Activated naive CD4-positive, alpha-beta T cell treated with anti-CD3 and anti-CD28 coated beads, Interleukin-2, amount 50 U/mL, for 16 hours (primary cell): ENCODE data around the gene SIPA1L3.
A peak's percentile ranks its signal among the peaks of the same experiment; 100 is the strongest.

Experiments
- DNase-seq: peaks from one replicate; pipeline ENCODE4 v3.0.0-alpha.2; 2020

SIPA1L3 gene

DNA sequence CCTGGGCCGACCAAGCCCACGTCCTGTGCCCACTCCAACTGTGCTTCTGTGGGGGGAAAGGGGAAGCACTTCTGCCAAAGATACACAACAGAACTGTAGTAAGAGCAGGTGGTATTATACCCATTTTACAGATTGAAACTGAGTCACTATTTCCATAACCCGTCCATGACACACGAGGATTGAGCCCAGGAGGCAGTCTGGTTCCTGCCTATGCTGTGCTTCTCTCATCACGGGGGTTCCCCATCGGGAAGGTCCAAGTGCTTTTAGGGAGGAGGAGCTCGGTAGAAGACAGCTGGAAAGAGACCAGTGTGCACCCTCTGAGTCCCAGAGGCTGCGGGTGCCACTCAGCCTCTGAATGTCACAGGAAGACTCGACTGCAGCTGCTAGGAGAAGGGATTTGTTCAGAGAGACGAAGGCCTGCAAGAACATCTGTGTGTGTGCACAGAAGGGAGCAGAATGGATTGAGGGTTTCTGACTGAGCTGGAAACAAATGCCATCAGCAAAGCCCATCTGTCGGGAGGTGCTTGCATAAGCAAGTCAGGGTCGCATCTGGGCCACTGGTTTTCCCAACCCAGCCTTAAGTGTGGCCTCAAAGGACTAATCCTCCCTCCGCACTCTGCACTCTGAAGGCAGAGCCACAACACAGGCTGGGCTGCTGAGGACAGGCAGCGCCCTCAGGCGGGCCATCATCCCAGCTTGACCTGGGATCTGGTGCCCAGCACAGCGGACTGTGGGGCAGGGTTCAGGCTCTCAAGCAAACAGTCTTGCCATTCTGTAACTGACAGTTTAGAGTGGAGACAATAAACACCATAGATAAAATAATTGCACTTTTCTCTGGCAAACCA lies 167.1 kb downstream of the SIPA1L3 start:
- DNase-seq = no peak

DNA sequence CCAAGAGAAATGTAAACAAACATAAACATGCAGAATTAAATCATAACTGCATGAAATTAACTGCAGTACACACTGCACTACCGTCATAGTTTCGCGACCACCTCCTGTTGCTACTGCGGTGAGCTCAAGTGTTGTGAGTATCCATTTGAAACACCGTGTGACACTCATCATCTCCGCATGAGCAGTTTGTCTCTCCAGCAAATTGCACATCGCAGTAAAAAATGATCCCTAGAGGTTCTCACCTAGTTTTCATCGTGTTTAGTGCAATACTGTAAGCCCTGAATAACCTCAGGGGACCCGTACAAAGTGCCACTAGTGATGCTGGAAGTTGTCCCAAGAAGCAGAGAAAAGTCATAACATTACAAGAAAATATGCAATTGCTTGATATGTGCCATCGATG lies 169.3 kb downstream of the SIPA1L3 start:
- no peak for DNase-seq

DNA sequence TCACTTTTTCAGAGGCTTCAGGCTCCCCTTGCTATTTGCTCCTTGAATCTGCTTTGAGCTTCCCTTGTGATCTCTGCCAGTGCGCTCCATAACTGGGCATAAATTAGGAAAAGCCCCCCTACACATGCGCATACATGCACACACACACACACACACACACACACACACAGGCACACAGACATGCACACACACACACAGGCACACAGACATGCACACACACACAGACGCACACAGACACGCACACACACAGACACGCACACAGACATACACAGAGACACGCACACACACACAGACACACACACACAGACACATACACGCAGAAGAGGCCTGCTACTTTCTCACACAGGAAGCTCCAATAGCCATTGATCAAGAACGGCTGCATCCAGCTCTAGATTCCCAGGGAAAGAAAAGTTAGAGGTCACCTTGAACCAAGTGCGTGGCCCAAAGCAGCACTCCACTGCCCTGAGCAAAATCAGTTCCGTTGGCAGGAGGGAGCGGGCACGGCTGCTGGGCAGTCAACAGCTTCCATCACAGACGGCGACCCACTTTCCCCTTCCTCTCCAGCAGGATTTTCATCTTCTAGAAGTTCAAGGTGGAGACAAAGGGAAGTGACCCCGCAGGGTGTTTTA lies 171.4 kb downstream of the SIPA1L3 start:
- DNase-seq = no peak

DNA sequence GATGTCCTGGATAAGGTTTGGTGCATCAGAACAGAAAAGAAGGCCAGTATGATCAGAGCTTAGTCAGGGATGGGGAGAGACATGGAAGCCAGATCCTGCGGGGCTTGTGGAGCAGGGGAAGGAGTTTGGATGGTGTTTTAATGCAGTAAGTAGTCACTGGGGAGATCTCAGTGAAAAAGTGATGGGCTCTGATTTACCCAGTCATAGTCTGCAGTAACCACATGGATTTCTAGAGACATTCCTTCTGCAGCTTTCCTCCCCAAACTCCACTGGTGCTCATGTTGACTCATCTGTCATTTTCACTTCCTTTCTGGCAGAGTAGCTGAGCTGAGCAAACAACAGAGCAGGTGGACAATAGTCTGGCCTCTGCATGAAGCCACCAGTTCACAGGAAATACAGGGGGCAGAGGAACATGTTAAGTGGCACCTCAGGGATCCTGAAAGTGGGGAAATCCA lies 172.9 kb downstream of the SIPA1L3 start:
- no peak for DNase-seq

DNA sequence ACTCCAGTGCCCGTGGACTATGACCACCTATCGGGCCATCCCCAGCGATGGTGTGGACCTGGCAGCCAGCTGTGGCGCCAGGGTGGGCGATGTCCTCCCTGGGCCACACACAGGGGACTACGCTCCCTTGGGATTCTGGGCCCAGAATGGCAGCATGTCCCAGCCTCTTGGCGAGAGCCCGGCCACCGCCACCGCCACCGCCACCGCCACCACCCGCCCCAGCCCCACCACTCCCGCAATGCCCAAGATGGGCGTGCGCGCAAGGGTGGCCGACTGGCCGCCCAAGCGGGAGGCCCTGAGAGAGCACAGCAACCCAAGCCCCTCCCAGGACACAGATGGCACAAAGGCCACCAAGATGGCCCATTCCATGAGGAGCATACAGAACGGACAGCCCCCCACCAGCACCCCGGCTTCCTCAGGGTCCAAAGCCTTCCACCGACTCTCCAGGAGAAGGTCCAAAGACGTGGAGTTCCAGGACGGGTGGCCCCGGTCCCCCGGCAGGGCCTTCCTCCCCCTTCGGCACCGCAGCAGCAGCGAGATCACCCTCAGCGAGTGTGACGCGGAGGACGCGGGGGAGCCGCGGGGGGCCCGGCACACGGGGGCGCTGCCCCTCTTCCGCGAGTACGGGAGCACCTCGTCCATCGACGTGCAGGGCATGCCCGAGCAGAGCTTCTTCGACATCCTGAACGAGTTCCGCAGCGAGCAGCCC lies 174.7 kb downstream of the SIPA1L3 start:
- no peak for DNase-seq

DNA sequence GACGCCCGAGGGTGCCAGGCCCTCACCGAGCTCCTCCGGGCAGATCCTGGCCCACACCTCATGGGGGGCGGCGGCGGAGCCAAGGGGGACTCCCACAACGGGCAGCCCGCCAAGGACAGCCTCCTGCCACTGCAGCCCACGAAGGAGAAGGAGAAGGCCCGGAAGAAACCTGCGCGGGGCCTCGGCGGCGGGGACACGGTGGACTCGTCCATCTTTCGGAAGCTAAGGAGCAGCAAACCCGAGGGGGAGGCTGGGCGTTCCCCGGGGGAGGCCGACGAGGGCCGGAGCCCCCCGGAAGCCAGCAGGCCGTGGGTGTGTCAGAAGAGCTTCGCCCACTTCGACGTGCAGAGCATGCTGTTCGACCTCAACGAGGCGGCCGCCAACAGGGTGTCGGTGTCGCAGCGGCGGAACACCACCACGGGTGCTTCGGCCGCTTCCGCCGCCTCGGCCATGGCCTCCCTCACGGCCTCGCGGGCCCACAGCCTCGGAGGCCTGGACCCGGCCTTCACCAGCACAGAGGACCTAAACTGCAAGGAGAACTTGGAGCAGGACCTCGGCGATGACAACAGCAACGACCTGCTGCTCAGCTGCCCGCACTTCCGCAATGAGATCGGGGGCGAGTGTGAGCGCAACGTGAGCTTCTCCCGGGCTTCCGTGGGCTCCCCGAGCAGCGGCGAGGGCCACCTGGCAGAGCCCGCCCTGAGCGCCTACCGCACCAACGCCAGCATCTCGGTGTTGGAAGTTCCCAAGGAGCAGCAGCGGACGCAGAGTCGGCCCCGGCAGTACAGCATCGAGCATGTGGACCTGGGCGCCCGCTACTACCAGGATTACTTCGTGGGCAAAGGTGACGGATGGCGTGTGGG lies 175.5 kb downstream of the SIPA1L3 start:
- DNase-seq = no peak

DNA sequence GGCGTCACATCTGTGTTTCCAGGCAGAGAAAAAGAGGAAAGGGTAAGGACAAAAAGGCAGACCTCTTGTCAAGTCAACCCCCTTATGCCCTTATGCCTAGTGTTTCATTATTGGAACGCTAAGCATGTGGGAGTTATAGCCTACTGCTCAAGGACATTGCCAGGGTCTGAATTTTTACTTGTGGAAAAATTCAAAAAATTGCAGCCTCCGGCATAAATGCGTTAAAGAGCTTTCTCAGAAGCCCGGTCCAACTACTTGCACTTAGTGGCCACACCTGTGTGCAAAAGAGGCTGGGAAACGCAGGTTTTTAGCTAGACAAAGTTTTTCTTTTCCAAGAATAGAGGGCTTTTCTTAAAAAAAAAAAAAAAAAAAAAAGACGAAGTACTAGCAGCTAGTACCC lies 177.2 kb downstream of the SIPA1L3 start:
- no peak for DNase-seq

DNA sequence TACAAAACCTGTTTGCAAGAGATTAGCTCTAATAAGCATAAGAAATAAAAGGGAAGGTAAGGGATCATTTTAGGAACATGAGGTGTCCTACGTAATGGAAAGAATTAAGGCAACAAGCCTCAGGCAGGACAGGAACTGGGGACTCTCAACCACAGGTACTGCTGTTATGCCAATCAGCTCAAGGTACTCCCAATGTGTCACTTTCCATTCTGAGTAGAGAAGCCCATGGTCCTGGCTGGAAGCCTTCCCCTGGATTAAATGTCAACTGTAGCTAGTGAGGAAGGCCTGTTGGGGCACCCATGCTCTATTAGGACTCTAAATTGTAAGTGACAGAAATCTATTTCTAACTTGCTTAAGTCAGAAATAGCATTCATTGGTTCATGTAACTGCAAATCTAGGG lies 182.4 kb downstream of the SIPA1L3 start:
- DNase-seq = no peak

DNA sequence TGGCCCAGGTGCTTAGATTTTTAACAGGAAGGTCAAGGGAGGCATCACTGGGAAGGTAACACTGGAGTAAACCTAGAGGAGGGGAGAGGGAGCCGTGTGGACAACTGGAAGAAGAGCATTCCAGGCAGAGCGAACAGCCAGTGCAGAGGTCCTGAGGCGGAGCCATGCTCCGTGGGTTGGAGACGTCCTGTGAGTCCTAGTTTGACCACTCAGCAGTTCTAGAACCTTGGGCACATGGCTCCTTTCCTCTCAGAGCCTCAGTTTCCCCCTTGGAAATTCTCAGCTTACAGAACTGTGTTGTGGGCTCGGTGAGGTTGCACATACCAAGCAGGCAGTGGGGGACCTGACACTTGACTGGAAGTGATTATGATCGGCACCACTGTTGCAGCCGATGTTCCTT lies 186.1 kb downstream of the SIPA1L3 start:
- no peak for DNase-seq

DNA sequence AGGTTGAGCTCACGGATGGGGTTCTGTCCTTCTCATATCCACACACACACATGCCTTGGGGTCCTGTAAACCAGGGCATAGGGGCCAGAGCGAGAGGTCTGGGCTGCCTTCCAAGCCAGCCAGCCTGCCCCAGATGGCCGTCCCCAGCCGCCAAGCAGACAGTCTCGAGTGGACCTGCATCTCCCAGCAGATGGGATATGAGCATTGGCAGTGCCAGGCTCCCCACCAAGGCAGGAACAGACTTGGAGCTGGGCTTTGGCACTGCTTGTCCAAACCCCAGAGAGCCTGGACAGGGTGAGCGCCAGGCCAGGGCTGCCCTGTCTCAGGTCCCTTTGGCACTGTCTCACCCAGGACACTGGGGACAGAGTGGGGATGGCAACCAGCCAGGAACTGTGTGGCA lies 186.6 kb downstream of the SIPA1L3 start:
- DNase-seq = no peak

DNA sequence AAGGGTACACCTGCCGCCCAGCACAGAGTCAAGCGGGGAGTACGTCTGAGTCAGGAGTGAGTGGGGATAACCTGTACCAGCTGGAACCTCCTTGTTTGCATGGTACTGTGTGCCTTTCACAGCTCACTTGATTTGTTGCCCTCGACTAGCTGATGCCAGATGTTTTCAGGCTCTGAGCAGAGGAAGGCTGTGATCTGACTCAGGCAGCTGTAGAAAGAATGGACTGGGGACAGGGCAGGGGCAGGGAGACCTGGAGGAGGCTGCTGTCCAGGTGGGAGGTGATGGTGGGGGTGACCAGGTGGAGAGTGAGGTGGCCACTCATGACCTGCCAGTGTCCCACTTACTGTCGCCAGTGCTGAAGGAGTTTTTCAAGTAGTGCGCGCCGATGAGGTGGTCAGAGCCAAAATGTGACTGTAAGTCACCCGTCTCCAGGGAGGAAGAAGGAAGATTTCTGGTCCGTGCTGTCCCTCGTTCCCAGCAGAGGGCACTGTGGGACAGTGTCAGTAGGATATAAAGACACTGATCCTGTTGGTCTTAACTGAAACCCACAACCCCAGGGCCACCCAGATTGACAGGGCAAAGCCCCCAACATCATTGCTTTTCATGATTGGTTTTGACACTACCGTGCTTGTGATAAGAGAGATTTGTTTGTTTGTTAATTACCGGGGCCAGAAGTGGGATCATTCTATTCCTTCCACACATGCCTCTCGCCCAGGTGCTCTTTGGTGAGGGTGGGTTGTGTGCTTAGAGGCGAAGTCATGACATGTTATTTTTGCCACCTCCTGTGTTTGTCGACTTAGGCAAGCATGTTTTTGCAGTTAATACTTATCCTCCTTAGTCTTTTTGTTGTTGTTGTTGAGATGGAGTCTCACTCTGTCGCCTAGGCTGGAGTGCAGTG lies 188.7 kb downstream of the SIPA1L3 start:
- DNase-seq = peak; percentile 57

DNA sequence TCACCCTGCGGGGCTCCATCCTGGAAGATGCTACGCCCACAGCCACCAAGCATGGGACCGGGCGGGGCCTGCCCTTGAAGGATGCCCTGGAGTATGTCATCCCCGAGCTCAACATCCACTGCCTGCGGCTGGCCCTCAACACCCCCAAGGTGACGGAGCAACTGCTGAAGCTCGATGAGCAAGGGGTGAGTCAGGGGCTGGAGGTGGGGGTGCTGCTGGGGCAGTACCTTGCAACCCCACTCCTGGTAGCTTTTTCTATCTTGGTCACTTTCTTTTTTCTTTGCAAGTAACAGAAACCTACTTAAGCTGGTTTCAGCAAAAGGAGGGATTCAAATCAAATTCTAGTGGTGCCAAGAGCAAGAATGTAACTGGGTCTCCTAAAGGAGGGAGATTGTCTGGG lies 193.0 kb downstream of the SIPA1L3 start:
- no peak for DNase-seq

DNA sequence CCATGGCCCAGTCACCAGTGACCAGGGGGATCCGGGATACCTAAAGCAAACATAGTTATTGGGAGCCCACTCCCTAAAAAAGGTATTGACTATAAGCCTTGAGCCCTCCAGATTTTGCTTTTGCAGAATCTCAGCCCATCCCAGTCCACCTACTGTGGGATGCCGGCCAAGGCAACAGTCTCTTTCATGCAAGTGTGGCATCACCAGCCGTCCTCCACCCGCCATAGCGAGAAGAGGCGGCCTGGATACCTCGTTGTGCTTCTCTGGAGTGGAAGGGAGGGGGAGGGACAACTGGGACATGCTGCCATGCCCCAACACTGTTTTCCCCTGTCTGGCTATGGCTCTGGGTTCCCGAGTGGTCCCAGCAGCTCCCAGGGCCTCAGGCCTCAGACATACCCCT lies 193.6 kb downstream of the SIPA1L3 start:
- DNase-seq = no peak

DNA sequence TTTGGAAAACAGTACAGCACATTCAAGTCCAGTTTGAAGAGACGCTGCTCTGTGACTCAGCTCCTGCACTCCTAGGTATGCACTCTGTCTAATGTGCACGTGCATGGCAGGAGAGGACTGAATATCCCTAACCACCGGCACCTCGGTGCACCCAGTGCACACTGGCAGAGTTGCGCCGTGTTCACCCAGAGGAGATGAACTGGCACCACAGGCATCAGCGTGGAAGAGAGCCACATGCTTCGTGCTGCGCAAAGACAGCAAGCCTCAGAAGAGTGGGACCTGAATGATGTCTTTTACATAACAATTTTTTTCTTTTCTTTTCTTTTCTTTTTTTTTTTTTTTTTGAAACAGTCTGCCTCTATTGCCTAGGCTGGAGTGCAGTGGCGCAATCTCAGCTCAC lies 194.7 kb downstream of the SIPA1L3 start:
- no peak for DNase-seq

DNA sequence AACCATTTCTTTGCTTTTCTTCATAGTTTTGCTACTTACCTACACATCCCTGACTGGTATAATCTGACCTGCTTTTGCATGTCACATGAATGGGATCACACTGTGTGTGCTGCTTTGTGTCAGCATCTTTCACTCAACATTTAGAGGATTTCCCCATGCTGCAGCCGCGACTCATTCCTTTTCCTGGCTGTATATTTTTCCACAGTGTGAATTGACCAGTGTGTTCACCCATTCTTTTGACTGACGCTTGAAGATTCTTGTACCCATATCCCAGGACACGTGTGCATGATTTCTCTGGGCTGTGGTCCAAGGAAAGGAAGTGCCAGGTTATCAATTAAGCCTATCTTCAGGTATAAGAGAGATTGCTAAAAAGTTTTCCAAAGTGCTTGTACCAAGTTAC lies 198.6 kb downstream of the SIPA1L3 start:
- DNase-seq = no peak

DNA sequence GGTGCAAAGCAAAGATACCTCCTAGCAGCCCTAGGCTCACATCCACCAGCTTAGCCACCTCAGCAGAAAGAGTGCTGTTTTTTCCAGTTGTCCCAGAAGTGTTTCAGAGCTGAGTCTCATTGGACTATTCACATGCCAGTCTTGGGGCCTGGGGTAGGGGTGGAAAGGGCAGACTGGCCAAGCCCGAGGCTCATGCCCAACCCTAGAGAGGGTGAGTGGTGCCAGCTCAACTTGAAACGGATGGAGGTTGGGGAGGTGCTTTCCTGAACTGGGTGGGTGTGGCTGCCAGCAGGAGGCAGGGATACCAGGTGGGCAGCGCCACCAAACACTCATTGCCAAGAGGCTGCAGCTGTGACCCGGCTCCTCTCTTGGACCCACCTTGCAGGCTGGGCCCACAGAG lies 200.1 kb downstream of the SIPA1L3 start:
- no peak for DNase-seq

DNA sequence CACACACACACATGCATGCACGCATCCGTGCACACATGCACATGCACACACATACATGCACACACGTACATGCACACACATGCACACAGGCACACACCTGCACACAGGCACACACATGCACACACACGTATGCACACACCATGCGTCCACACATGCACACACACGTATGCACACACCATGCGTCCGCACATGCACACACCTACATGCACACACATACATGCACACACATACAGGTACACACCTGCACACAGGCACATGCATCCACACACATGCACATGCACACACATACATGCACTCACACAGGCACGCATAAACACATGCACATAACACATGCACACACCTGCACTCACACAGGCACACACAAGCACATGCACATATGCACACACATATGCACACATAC lies 204.9 kb downstream of the SIPA1L3 start:
- no peak for DNase-seq

DNA sequence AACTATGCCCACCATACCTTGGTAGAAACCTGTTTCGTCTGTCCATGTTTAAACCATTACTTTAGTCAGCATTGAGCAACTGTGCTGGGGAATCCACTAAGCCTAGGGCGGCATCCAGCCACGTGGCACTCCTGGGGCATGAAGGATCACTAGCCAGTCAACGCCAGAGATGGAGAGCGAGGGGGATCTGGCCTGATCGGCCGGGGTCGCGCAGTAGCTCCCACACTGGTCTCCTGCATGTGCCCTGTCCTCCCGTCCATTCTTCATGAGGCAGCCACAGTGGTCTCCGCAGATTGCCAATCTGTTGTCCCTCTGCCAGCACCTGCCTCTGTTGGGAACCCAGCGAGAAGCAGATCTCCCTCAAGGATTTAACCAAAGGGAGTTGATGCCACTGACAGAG lies 207.6 kb downstream of the SIPA1L3 start:
- no peak for DNase-seq

DNA sequence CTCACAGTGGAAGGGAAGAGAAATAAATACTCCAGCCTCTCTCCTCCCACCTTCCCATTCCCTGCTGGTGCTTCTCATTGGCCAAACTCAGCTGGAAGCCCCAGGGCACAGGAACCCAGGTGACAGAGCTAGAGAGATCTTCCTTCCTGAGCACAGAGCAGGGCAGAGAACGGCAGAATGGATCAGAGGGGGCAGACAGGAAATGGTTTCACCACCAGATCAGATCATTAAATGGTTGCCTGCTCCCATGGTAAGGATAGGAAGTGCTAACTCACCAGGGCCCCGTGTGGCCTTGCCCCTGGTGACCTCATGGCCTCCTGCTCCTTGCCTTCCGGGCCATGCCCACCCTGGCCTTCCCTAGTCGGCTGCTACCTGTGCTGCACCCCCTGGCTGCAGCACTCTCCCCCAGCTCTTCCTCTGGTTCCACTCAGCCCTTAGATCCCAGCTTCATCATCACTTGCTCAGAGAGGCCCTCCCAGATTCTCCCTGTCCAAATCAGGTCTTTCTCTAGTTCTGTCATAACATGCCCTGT lies 208.3 kb downstream of the SIPA1L3 start:
- DNase-seq = no peak

DNA sequence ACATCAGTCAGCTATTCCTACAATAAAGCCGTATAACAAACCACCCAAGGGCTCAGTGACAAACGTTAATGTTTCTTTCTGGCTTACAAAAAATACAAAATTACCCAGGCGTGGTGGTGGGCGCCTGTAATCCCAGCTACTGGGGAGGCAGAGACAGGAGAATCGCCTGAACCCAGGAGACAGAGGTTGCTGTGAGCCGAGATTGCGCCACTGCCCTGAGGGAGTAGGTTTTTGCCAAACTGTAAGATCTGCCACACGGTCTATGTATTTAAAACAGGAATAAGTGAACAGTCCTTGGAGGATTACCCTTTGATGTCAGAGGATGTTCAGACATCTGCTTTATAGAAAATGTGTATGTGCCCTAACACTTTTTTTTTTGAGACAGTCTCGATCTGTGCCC lies 211.2 kb downstream of the SIPA1L3 start:
- DNase-seq = no peak

DNA sequence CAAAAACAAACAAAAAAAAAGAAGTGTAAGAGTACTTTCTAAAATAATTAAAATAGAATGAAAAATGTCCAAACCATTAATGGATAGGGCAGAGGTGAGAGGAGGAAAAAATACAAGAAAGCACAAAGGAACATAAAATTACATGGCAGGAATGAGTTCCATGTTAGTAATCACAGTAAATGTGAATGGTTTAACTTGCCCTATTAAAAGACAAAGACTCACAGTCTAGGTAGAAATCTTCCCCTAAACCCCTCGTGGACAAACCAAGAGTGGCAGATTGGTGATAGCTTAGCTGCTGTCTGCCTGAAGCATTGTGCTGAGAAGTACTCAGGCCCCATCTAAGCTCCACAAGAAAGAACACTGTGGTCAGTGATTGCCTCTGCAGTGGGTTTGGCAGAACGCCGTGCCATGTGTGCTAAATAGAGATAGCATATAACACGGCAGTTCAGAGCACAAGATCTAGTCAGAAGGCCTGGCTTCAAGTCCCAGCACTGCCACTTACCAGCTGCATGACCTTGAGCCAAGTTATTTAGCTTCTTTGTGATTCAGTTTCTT lies 213.5 kb downstream of the SIPA1L3 start:
- DNase-seq = no peak
